ENCODE data around the gene SGSH. TPM values are rescaled to one million over a fixed set of nuclear protein-coding genes. Genes with fewer than 3 reads are reported as not detected.
"Not testable (repeated sequence)": the region's sequence is repeated elsewhere in the genome, so short reads cannot be mapped to it uniquely, and the experiment has no call there.

SGSH gene
- total RNA-seq, 4 donors from 2014 or later = 27.0 to 79.3 (median 31.2) TPM

- WGBS = 6% methylated on average over 12 of the region's 45 CpGs
These were observed 41.2 kb upstream of the SGSH start for GRCh38 chr17:80261159-80261894.

GRCh38 chr17:80260791-80261158 is 40.6 kb upstream of the SGSH start, which contains the start of gene RNF213:
Gene RNF213, plus strand, starts transcription at chr17:80260852. Its CDS starts 2,830 bp downstream, at chr17:80263682.
- Histone ChIP-seq H3K27me3 (no peaks in the 10 kb centered on the region), H3K4me3 (peak within 1 kb of the TSS; percentile 96), H3K36me3 (peaks cover 13% of the 10 kb centered on the region), H3K4me1 (peaks cover 48% of the 10 kb centered on the region), H3K27ac (peak within 1 kb of the TSS; percentile 97), H3K9me3 (no peaks in the 10 kb centered on the region)
- WGBS = no CpG with 5 or more reads among the region's 54 CpGs
- TF ChIP-seq POLR2AphosphoS5 (IDR thresholded peaks at IDR 0.05) = no peak
- peak in 1 of 2 donors; percentile 62 for TF ChIP-seq POLR2A (IDR thresholded peaks at IDR 0.05)
- DNase-seq (ENCODE audit: low spot score in 2 of 2) = no peak

More at GRCh38 chr17:80261159-80261894, 41.2 kb upstream of the SGSH start:
- Histone ChIP-seq H3K27ac (peak overlapping the region; percentile 97), H3K27me3 (no peaks in the 10 kb centered on the region), H3K36me3 (peaks cover 19% of the 10 kb centered on the region), H3K9me3 (no peaks in the 10 kb centered on the region), H3K4me3 (peak overlapping the region; percentile 96), H3K4me1 (peaks cover 48% of the 10 kb centered on the region)
- no peak for DNase-seq (ENCODE audit: low spot score in 2 of 2)
- TF ChIP-seq EP300 (IDR thresholded peaks at IDR 0.05) (no peak), POLR2AphosphoS5 (IDR thresholded peaks at IDR 0.05) (no peak), POLR2A (IDR thresholded peaks at IDR 0.05) (no peak)
- TF ChIP-seq, protein P1, sequence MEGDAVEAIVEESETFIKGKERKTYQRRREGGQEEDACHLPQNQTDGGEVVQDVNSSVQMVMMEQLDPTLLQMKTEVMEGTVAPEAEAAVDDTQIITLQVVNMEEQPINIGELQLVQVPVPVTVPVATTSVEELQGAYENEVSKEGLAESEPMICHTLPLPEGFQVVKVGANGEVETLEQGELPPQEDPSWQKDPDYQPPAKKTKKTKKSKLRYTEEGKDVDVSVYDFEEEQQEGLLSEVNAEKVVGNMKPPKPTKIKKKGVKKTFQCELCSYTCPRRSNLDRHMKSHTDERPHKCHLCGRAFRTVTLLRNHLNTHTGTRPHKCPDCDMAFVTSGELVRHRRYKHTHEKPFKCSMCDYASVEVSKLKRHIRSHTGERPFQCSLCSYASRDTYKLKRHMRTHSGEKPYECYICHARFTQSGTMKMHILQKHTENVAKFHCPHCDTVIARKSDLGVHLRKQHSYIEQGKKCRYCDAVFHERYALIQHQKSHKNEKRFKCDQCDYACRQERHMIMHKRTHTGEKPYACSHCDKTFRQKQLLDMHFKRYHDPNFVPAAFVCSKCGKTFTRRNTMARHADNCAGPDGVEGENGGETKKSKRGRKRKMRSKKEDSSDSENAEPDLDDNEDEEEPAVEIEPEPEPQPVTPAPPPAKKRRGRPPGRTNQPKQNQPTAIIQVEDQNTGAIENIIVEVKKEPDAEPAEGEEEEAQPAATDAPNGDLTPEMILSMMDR (IDR thresholded peaks at IDR 0.05) = no peak

GRCh38 chr17:80260069-80260535 is 40.0 kb upstream of the SGSH start:
- Histone ChIP-seq H3K9me3 (no peaks in the 10 kb centered on the region), H3K36me3 (peaks cover 7% of the 10 kb centered on the region), H3K27me3 (no peaks in the 10 kb centered on the region), H3K4me1 (peaks cover 51% of the 10 kb centered on the region), H3K27ac (peak overlapping the region; percentile 91), H3K4me3 (peak overlapping the region; percentile 70)
- peak in 1 of 2 donors; percentile 78 for DNase-seq (ENCODE audit: low spot score in 2 of 2)
- TF ChIP-seq POLR2A (IDR thresholded peaks at IDR 0.05) = peak in 1 of 2 donors; percentile 32
- no peak for TF ChIP-seq EP300 (IDR thresholded peaks at IDR 0.05)
- TF ChIP-seq, protein P1 (IDR thresholded peaks at IDR 0.05) = no peak
- 11% methylated on average over 10 of the region's 63 CpGs for WGBS

- TF ChIP-seq EP300 (IDR thresholded peaks at IDR 0.05) = no peak
- no peak for TF ChIP-seq POLR2A (IDR thresholded peaks at IDR 0.05)
- no peak for TF ChIP-seq POLR2AphosphoS5 (IDR thresholded peaks at IDR 0.05)
- TF ChIP-seq, protein P1 (IDR thresholded peaks at IDR 0.05) = no peak
- H3K27me3 ChIP-seq = no peaks in the 10 kb centered on the region
- peak overlapping the region; percentile 91 for H3K27ac ChIP-seq
- 49% methylated on average over 18 of the region's 18 CpGs for WGBS
- peaks cover 55% of the 10 kb centered on the region for H3K4me1 ChIP-seq
- H3K36me3 ChIP-seq = peaks cover 4% of the 10 kb centered on the region
- DNase-seq (ENCODE audit: low spot score in 2 of 2) = no peak
- H3K4me3 ChIP-seq = peak overlapping the region; percentile 70
- H3K9me3 ChIP-seq = no peaks in the 10 kb centered on the region
These were observed 39.4 kb upstream of the SGSH start for GRCh38 chr17:80259457-80260068.

- peak overlapping the region; percentile 24 for H3K27ac ChIP-seq
- not testable (repeated sequence) for H3K4me3 ChIP-seq; DNase-seq (ENCODE audit: low spot score in 2 of 2); H3K9me3 ChIP-seq; H3K27me3 ChIP-seq; H3K36me3 ChIP-seq
- WGBS = 70% methylated on average over 2 of the region's 2 CpGs
- peaks cover 46% of the 10 kb centered on the region for H3K4me1 ChIP-seq
These were observed 38.2 kb upstream of the SGSH start for GRCh38 chr17:80258296-80258695.

- no peak overlapping the region for H3K4me3 ChIP-seq
- peaks cover 40% of the 10 kb centered on the region for H3K4me1 ChIP-seq
- peak overlapping the region; percentile 24 for H3K27ac ChIP-seq
- 74% methylated on average over 14 of the region's 14 CpGs for WGBS
- H3K36me3 ChIP-seq = no peaks in the 10 kb centered on the region
- no peaks in the 10 kb centered on the region for H3K9me3 ChIP-seq
- DNase-seq (ENCODE audit: low spot score in 2 of 2) = no peak
- H3K27me3 ChIP-seq = no peaks in the 10 kb centered on the region
- TF ChIP-seq POLR2A (IDR thresholded peaks at IDR 0.05) (no peak), EP300 (IDR thresholded peaks at IDR 0.05) (no peak), POLR2AphosphoS5 (IDR thresholded peaks at IDR 0.05) (no peak)
- TF ChIP-seq, protein P1 (IDR thresholded peaks at IDR 0.05) = no peak
These were observed 37.6 kb upstream of the SGSH start for GRCh38 chr17:80257716-80258213.

All from suprapubic skin (tissue), 4 donors.